ENCODE results near the gene OTUB2. TPM values are rescaled to one million over a fixed set of nuclear protein-coding genes. Genes with fewer than 3 reads are reported as not detected.
A peak's percentile ranks its signal among the peaks of the same experiment; 100 is the strongest.

OTUB2 gene
- total and polyA plus RNA-seq, 2 of the 8 experiments (the other 6 are each of a cell fraction or from before 2014, with no cell fraction given): 2.2 to 4.2 TPM

GRCh38 chr14:94040796-94041195 is 14.7 kb downstream of the OTUB2 start:
- Histone ChIP-seq H3K79me1 (ENCODE audit: low read depth, low read length) (no peaks in the 10 kb centered on the region), H3K56ac (replicated peaks; ENCODE audit: insufficient read length, low read depth, low read length) (no peak overlapping the region), H3K23ac (ENCODE audit: insufficient read length) (no peak overlapping the region), H3K4ac (replicated peaks; ENCODE audit: insufficient read length, low read depth, low read length) (no peak overlapping the region), H2BK20ac (ENCODE audit: low read length) (no peak overlapping the region), H3K36me3 (ENCODE audit: control insufficient read depth in 2 of 4, insufficient read depth in 4 of 4, low read length in 3 of 4) (peaks cover 0 to 18% (median 7%) of the 10 kb centered on the region in 4 experiments; a peak in 4 of 8 replicates), H2BK120ac (replicated peaks; ENCODE audit: low read depth, low read length) (no peak overlapping the region), H2AK5ac (ENCODE audit: low read depth, low read length) (no peak overlapping the region), H3K9ac (replicated peaks in 1 of 4; ENCODE audit: extremely low read depth in 1 of 4, low read depth in 3 of 4, low read length in 3 of 4) (no peak overlapping the region), H3K4me2 (ENCODE audit: insufficient read depth in 1 of 2, low read depth in 2 of 2, low read length in 2 of 2) (no peak overlapping the region), H2BK12ac (ENCODE audit: low read depth, low read length) (no peak overlapping the region), H4K91ac (replicated peaks; ENCODE audit: insufficient read length, low read length) (no peak overlapping the region), H4K20me1 (replicated peaks in 1 of 2; ENCODE audit: control insufficient read depth in 1 of 2, insufficient read depth in 2 of 2, low read length in 2 of 2) (peaks cover 2 to 7% of the 10 kb centered on the region in 2 experiments), H4K5ac (ENCODE audit: insufficient read length, low read depth, low read length) (no peak overlapping the region), H3K23me2 (ENCODE audit: low read depth, low read length) (no peaks in the 10 kb centered on the region), H3K27ac (ENCODE audit: low read depth, low read length) (no peak overlapping the region), H2BK15ac (ENCODE audit: low read length) (no peak overlapping the region), H4K8ac (ENCODE audit: extremely low read depth, insufficient read depth, low read length) (peak overlapping the region; percentile 18; the same call in 1 of the 2 replicates), H3K4me1 (replicated peaks in 1 of 4; ENCODE audit: control insufficient read depth in 3 of 4, insufficient read depth in 4 of 4, low read length in 3 of 4) (no peaks in the 10 kb centered on the region), H2AFZ (ENCODE audit: low read length) (no peak overlapping the region), H3K79me2 (ENCODE audit: control insufficient read depth in 1 of 2, insufficient read depth in 2 of 2, low read length in 2 of 2) (no peaks in the 10 kb centered on the region), H3K14ac (ENCODE audit: insufficient read length) (no peak overlapping the region), H3K4me3 (ENCODE audit: extremely low read depth in 1 of 4, insufficient read depth in 2 of 4, low read depth in 3 of 4, low read length in 4 of 4) (no peak overlapping the region), H2BK5ac (ENCODE audit: low read depth, low read length) (no peak overlapping the region), H3K18ac (ENCODE audit: extremely low read depth, low read length) (no peak overlapping the region), H3K9me3 (ENCODE audit: insufficient read depth in 2 of 2, low read depth in 1 of 2, low read length in 1 of 2) (no peaks in the 10 kb centered on the region), H3K27me3 (replicated peaks in 1 of 4; ENCODE audit: control insufficient read depth in 3 of 4, extremely low read depth in 1 of 4, insufficient read depth in 3 of 4, low read length in 3 of 4) (no peaks in the 10 kb centered on the region)
- POLR2A ChIA-PET (ENCODE audit: partially characterized antibody): no interaction called here
- DNase-seq (ENCODE audit: low read depth in 1 of 2, low spot score in 2 of 2) (no peak), FAIRE-seq (no peak)
- no peak for TF ChIP-seq KDM5A (IDR thresholded peaks at IDR 0.05; ENCODE audit: low read length)
- TF ChIP-seq CREB1 (IDR thresholded peaks at IDR 0.05): no peak
- no peak for TF ChIP-seq TEAD4 (IDR thresholded peaks at IDR 0.05; ENCODE audit: low read depth, low read length)
- TF ChIP-seq SUZ12 (IDR thresholded peaks at IDR 0.05; ENCODE audit: low read length): no peak
- no peak for TF ChIP-seq MAX (IDR thresholded peaks at IDR 0.05)
- no peak for TF ChIP-seq EZH2 (IDR thresholded peaks at IDR 0.05; ENCODE audit: low read depth, low read length, severe bottlenecking)
- WGBS, 2 experiments (ENCODE audit: extremely low coverage in 1 of 2, insufficient coverage in 1 of 2, insufficient read length in 1 of 2, insufficient replicate concordance in 2 of 2, low coverage in 1 of 2, low lambda C conversion rate in 2 of 2, missing lambda C conversion rate in 1 of 2): 96% methylated on average over 13 of the region's 13 CpGs; no CpG with 5 or more reads in 1 of the 2 experiments
- CTCF ChIA-PET (ENCODE audit: partially characterized antibody): interaction anchor here (0.9 to 1.6 kb wide), 3 partner anchors 11 to 101 kb away, joined by 3 to 7 read pairs (median 5); no protein-coding TSS in a partner anchor

Measured in H1 (cell line).